ENCODE data around the gene AGXT.

AGXT gene

GRCh38 chr2:240914645-240915525, 46.3 kb downstream of the AGXT start:
- no peak for DNase-seq (ENCODE audit: low read depth in 2 of 2)

DNA sequence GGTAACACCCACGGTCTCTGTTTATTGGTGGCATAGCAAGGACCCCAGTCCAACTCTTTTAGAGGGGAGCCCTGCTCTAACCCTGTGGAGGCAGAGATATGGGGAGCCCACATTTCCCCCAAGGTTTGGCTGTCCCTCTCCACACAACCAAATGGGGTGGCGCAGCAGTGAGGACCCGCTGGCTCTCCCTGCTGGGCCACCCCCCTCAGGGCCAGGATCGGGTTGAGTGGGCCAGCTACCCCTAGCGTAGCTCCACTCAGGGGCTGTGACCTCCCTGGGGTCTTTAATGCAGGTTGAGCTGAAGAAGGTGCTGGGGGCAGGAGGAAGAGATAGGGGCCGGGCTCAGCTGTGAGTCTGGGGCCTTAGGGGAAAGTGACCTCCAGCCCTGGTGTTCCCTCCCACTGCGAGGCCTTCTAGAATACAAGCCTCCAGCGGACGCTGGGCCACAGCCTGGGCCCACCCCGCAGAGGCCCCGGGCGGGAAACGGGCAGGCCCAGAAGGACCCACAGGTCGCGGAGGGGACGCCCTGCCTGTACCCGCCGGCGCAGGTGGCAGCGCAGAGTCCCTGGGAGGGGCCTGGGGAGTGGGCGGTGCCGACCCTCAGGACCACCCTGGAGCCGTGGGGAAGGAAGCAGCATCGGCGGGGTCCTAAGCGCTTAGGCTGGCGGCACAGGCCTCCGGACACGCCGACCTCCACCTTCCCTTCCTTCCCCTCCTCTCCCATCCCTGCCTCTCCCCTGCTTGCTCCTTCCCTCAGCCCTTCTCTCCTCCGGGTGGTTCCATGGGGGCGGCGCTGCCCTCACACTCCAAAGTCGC, 47.1 kb downstream of the AGXT start:
- no peak for DNase-seq (ENCODE audit: low read depth in 2 of 2)

DNA sequence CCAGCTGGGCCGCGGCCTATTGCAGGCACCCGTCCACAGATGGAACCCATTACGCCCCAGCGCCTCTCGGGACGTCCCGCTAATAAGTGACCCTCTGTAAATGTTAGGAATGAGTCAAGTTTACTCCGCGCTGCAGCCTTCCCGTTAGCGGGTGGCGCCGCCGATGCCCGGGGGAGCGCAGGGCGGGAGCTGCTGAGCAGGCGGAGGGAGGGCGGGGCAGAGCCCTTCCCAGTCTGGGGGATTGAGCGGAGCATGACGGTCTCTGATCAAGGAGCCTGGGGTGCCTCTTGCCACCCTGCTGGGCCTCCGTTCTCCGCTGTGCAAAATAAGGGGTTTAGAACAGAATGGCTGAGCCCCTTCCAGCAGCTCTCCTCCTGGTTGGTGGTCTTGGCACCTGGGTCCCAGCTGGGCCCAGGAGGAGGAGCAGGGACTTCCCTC, 48.0 kb downstream of the AGXT start:
- DNase-seq (ENCODE audit: low read depth in 2 of 2), result no peak

DNA sequence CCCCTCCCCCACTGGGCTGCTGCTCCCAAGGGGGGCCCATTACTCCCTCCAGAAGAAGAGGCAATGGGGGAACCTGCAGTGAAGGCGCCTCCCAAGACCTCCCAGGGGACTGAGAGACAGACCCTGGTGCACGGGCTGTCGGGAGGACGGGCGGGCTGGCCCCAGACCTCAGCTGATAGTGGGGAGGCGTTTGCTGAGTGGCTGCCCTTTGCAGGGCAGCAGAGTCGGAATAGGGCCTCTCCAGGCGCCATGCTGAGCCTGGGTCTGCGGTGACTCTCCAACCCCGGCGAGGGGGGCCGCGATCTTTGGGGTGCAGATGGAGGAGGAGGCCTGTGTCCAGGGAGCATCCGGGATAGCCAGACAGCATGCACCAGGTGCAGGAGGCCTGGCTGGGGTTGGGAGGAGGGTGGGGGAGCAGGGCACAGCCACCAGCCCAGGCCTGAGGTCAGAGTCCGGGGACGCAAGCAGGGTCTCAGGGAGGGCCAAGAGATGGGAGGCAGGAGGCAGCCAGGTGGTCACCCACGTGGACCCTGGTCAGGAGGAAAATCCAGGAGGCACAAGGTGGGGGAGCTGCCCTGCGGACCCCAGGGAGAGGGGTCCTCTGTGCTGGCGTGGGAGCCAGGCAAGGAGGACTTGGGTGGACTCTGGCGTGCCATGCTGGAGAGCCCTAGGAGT, 48.5 kb downstream of the AGXT start:
- no peak for DNase-seq (ENCODE audit: low read depth in 2 of 2)

- DNase-seq (ENCODE audit: low read depth in 2 of 2), result no peak
Measured at GRCh38 chr2:240917684-240918257, 49.1 kb downstream of the AGXT start.

DNA sequence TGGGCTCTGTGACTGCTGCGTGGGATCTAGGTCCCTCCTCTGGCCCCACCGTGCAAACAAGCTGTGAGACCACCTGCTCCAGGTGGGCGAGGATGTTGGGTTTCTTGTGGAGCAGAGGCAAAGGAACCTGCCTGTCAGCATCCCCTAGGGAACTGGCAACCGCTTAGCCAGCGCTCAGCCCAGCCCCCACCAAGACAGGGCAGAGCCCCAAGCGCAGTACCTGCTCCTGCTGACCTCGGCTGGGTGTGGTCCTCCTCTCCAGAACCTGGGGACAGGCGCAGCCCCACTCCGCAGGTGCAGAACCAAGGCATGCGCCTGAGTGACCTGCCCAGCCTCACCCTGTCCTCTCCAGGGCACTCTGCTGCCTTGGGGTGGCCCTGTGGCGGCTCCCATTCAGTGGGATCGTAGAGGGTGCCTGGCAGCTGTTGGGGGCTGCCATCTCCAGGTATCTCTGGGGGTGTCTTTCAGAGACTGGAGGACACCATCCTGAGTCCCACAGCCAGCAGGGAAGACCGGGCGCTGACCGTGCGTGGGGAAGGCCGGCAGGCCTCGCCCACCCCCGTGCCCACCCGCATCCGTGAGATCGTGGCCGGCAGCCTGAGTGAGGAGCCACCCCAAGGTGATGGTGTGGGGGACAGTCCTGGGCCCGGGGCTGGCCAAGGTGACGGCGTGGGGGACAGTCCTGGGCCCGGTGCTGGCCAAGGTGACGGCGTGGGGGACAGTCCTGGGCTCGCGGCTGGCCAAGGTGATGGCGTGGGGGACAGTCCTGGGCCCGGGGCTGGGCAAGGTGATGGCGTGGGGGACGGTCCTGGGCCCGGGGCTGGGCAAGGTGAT, 49.9 kb downstream of the AGXT start:
- no peak for DNase-seq (ENCODE audit: low read depth in 2 of 2)

GRCh38 chr2:240919161-240919781, 50.6 kb downstream of the AGXT start:
- DNase-seq (ENCODE audit: low read depth in 2 of 2), result no peak

GRCh38 chr2:240919786-240920782, 51.5 kb downstream of the AGXT start:
- no peak for DNase-seq (ENCODE audit: low read depth in 2 of 2)

- no peak for DNase-seq (ENCODE audit: low read depth in 2 of 2)
Measured at GRCh38 chr2:240920783-240921231, 52.2 kb downstream of the AGXT start.

DNA sequence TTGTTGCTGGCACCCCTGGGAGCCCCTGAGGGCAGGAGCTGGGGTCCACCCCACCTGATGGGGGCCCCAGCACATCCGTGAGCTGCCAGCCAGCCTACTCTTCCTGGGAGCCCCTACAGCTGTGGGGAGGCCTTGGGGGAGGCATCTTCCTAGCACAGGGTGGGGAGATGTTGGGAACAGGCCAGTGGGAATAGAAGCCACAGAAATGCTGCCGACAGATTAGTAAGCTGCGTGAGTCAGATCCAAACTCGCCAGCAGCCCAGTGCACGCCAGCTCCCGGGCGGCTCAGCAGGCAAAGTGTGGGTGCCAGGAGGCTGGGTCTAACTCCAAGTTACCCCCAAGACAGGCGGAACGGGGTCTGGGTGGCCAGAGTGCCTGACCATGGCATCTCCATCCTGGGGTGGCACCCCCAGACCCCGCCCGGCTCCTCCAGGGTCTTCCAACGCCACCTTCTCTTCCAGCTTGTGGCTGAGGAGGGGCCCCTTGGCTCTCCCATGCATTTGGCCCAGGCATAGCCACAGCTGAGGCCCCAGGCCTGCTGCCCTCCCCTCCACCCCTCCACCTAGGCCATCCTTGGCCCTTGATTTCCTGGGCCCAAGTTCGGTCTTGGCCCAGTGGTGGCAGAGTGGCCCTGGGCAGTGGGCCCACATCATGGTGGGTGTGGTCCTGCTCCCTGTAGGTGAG, 52.8 kb downstream of the AGXT start:
- DNase-seq (ENCODE audit: low read depth in 2 of 2), result no peak

- DNase-seq (ENCODE audit: low read depth in 2 of 2), result no peak
Measured at GRCh38 chr2:240921995-240922244, 53.3 kb downstream of the AGXT start.

GRCh38 chr2:240922245-240922981, 53.8 kb downstream of the AGXT start:
- DNase-seq (ENCODE audit: low read depth in 2 of 2), result no peak

DNA sequence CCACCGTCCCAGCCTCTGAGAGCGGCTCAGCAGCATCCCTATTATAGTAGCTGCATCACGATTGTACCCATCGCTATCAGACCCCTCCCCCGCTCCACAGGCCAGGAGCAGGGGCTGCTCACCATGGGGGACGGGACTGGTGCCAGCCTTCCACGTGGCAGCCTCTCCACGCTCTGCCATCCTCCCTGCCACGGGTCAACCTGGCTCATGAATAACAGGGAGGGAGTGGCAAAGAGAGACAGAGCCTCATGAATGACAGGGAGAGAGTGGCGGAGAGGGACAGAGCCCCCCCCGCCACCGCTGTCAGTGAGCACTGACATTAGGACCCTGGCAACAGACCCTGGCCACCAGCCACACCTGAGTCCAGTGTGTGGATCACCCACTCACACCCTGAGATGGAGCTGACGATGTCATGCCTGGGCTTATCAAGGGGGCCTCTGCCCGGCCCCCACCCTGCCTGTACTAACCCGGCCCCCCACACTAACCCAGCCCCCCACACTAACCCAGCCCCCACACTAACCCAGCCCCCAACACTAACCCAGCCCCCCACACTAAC, 54.4 kb downstream of the AGXT start:
- DNase-seq (ENCODE audit: low read depth in 2 of 2), result no peak

GRCh38 chr2:240925191-240925567, 56.6 kb downstream of the AGXT start:
- no peak for DNase-seq (ENCODE audit: low read depth in 2 of 2)

GRCh38 chr2:240925568-240926515, 57.2 kb downstream of the AGXT start:
- no peak for DNase-seq (ENCODE audit: low read depth in 2 of 2)

GRCh38 chr2:240926516-240927389, 58.1 kb downstream of the AGXT start:
- DNase-seq (ENCODE audit: low read depth in 2 of 2), result no peak
